ENCODE measurements around the gene KIAA0930.

Gene KIAA0930

DNA sequence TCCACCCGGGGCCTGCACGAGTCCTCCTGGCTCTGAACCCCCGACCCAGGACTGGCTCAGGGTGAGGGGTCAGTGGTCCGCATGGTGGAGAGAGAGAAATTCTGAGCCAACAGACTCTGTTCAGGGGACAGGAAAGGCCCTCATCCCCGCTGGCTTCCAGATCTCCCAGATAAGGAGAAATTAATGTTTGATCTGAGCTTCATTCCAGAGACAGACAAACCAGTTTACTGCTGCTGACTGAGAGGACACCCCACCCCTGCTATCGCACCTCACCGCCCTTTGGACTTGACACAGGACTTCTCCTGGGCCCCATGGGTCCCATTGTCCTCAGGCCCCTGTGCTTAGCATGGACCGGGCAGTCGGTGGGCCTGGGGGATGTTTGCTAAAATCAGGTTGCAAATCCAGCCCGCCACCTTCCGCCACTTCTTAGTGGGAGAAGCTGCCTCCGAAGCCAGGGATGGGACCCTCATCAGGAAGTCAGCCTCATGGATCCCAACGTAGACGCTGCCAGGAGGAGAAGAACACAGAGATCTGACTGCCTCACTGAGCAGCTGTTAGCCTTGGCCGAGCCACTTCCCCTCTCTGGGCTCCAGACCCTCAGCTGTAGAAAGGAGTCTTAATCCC, 32.9 kb upstream of the KIAA0930 start:
- no peaks in the 10 kb centered on the region for H3K27me3 ChIP-seq (ENCODE audit: control insufficient read depth, insufficient read depth, low read length)
- TF ChIP-seq, protein P1, sequence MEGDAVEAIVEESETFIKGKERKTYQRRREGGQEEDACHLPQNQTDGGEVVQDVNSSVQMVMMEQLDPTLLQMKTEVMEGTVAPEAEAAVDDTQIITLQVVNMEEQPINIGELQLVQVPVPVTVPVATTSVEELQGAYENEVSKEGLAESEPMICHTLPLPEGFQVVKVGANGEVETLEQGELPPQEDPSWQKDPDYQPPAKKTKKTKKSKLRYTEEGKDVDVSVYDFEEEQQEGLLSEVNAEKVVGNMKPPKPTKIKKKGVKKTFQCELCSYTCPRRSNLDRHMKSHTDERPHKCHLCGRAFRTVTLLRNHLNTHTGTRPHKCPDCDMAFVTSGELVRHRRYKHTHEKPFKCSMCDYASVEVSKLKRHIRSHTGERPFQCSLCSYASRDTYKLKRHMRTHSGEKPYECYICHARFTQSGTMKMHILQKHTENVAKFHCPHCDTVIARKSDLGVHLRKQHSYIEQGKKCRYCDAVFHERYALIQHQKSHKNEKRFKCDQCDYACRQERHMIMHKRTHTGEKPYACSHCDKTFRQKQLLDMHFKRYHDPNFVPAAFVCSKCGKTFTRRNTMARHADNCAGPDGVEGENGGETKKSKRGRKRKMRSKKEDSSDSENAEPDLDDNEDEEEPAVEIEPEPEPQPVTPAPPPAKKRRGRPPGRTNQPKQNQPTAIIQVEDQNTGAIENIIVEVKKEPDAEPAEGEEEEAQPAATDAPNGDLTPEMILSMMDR (IDR thresholded peaks at IDR 0.05): no peak
- no peaks in the 10 kb centered on the region for H3K9me3 ChIP-seq (ENCODE audit: control insufficient read depth, low read length)
- no peaks in the 10 kb centered on the region for H3K79me2 ChIP-seq
- no peak overlapping the region for H3K4me3 ChIP-seq (ENCODE audit: low read depth, low read length)
- no peaks in the 10 kb centered on the region for H3K36me3 ChIP-seq (ENCODE audit: control insufficient read depth, insufficient read depth, low read length)
- H2AFZ ChIP-seq: peak overlapping the region; percentile 8
- H3K4me2 ChIP-seq (ENCODE audit: low read length): peak overlapping the region; percentile 22
- no peak overlapping the region for H3K9ac ChIP-seq
- no peak overlapping the region for H3K27ac ChIP-seq
- H3K4me1 ChIP-seq: peaks cover 2% of the 10 kb centered on the region

DNA sequence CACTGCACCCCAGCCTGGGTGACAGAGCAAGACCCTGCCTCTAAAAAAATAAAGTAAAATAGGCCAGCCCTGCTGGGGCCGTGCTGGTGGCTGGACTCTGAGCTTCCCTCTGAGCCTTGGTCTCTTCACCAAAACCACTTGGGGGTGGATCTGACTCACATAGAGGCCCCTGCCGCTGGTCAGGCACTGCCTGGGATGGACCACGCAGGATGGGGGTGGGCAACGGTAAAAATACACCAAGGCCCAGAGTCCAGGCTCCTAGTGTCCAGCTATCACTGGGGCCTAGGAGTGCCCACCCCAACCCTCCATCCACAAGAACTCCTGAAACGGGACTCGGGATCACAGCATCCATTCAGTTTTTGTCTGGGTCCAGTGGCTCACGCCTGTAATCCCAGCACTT, 31.8 kb upstream of the KIAA0930 start:
- no peak overlapping the region for H3K9ac ChIP-seq
- H3K4me2 ChIP-seq (ENCODE audit: low read length): no peak overlapping the region
- H3K27me3 ChIP-seq (ENCODE audit: control insufficient read depth, insufficient read depth, low read length): no peaks in the 10 kb centered on the region
- H3K9me3 ChIP-seq (ENCODE audit: control insufficient read depth, low read length): no peaks in the 10 kb centered on the region
- no peaks in the 10 kb centered on the region for H3K79me2 ChIP-seq
- TF ChIP-seq, protein P1 (IDR thresholded peaks at IDR 0.05): no peak
- peaks cover 2% of the 10 kb centered on the region for H3K4me1 ChIP-seq
- no peak overlapping the region for H2AFZ ChIP-seq
- H3K4me3 ChIP-seq (ENCODE audit: low read depth, low read length): no peak overlapping the region
- no peaks in the 10 kb centered on the region for H3K36me3 ChIP-seq (ENCODE audit: control insufficient read depth, insufficient read depth, low read length)
- H3K27ac ChIP-seq: peak overlapping the region; percentile 39

- Histone ChIP-seq H3K79me2 (no peaks in the 10 kb centered on the region), H3K9me3 (ENCODE audit: control insufficient read depth, low read length) (no peaks in the 10 kb centered on the region), H3K9ac (no peak overlapping the region), H3K4me2 (ENCODE audit: low read length) (no peak overlapping the region), H2AFZ (no peak overlapping the region), H3K27me3 (ENCODE audit: control insufficient read depth, insufficient read depth, low read length) (no peaks in the 10 kb centered on the region), H3K4me1 (peaks cover 2% of the 10 kb centered on the region), H3K27ac (peak overlapping the region; percentile 19), H3K36me3 (ENCODE audit: control insufficient read depth, insufficient read depth, low read length) (no peaks in the 10 kb centered on the region), H3K4me3 (ENCODE audit: low read depth, low read length) (no peak overlapping the region)
- TF ChIP-seq, protein P1 (IDR thresholded peaks at IDR 0.05): no peak
Observed at GRCh38 chr22:45271667-45272201, 31.0 kb upstream of the KIAA0930 start.

DNA sequence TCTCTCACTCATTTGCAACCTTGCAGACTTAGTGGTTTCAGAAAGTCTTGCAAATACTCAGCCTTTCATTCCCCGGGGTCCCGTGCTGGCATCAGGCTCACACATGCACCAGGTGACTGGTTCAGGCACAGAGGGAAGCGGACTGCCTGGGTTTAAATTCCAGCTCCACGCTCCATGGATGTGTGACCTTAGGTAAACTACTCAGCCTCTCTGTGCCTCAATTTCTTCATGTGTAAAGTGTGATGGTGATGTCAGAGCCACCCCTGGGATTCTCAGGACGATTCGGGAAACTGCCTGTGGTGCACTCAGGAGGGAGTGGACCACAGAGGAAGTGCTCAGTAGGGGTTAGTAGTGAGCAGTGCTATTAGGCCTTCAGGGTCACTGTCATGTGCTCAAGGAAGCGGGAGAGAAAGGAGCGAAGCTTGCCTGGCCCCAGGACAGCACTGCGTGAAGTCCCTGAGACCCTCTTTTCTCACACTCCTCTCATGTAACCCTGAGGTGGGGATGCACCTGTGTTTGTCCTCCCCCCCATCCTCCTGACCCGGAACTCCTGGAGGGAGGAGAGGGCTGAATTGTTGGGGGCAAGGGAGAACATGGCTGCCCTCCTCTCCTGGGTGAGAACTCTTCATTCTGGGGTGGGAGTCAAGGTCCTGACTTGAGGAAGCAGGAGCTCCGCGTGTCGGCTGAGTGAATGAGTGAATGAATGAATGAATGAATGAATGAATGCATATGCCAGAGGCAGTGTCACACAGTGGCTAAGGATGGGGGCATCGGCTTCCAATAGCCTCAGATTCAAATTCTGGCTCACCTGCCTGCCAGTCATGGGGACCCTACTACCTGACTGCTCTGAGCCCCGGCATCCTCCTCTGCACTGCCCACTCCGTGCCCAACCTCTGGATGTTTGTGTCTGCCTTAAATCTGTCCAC, 29.7 kb upstream of the KIAA0930 start:
- Histone ChIP-seq H3K9ac (no peak overlapping the region), H3K4me2 (ENCODE audit: low read length) (no peak overlapping the region)
- TF ChIP-seq, protein P1 (IDR thresholded peaks at IDR 0.05): no peak

More for the DNA sequence above, 29.7 kb upstream of the KIAA0930 start:
- no peaks in the 10 kb centered on the region for H3K36me3 ChIP-seq (ENCODE audit: control insufficient read depth, insufficient read depth, low read length)
- no peaks in the 10 kb centered on the region for H3K27me3 ChIP-seq (ENCODE audit: control insufficient read depth, insufficient read depth, low read length)
- H3K27ac ChIP-seq: no peak overlapping the region
- no peak overlapping the region for H2AFZ ChIP-seq
- no peaks in the 10 kb centered on the region for H3K79me2 ChIP-seq
- H3K4me3 ChIP-seq (ENCODE audit: low read depth, low read length): no peak overlapping the region
- H3K4me1 ChIP-seq: peaks cover 2% of the 10 kb centered on the region
- no peaks in the 10 kb centered on the region for H3K9me3 ChIP-seq (ENCODE audit: control insufficient read depth, low read length)

Measured in parathyroid adenoma (tissue), 2 donors.